HG03571 (cell line): Measurements from ENCODE around the gene GNAO1.

Source experiments
- ATAC-seq: cut with Tn5 transposase; IDR thresholded peaks from one replicate; pipeline ENCODE4 v1.9.1; 2021; ENCODE audit not compliant: unreplicated experiment

Gene GNAO1

GRCh38 chr16:56238188-56238587 lies 46.9 kb downstream of the GNAO1 start:
- no peak for ATAC-seq

- ATAC-seq = no peak
Measured at GRCh38 chr16:56241596-56241995, 50.3 kb downstream of the GNAO1 start.

- ATAC-seq = no peak
Measured at GRCh38 chr16:56242740-56243139, 51.5 kb downstream of the GNAO1 start.

- ATAC-seq = no peak
Measured at GRCh38 chr16:56244612-56245011, 53.3 kb downstream of the GNAO1 start.

GRCh38 chr16:56245197-56245596 lies 53.9 kb downstream of the GNAO1 start:
- ATAC-seq = no peak

GRCh38 chr16:56246051-56246817 lies 54.9 kb downstream of the GNAO1 start:
- ATAC-seq = no peak

GRCh38 chr16:56247018-56247417 lies 55.7 kb downstream of the GNAO1 start:
- ATAC-seq = no peak

GRCh38 chr16:56247808-56248207 lies 56.5 kb downstream of the GNAO1 start:
- no peak for ATAC-seq

GRCh38 chr16:56252835-56253234 lies 61.5 kb downstream of the GNAO1 start:
- no peak for ATAC-seq

- ATAC-seq = no peak
Measured at GRCh38 chr16:56255904-56256303, 64.6 kb downstream of the GNAO1 start.

- ATAC-seq = no peak
Measured at GRCh38 chr16:56257239-56257638, 66.0 kb downstream of the GNAO1 start.

- ATAC-seq = no peak
Measured at GRCh38 chr16:56257666-56258342, 66.5 kb downstream of the GNAO1 start.

GRCh38 chr16:56258508-56259424 lies 67.5 kb downstream of the GNAO1 start:
- no peak for ATAC-seq

- no peak for ATAC-seq
Measured at GRCh38 chr16:56259425-56259779, 68.1 kb downstream of the GNAO1 start.

GRCh38 chr16:56260378-56261160 lies 69.3 kb downstream of the GNAO1 start:
- ATAC-seq = no peak

GRCh38 chr16:56261656-56262055 lies 70.4 kb downstream of the GNAO1 start:
- ATAC-seq = no peak

- no peak for ATAC-seq
Measured at GRCh38 chr16:56262148-56262547, 70.9 kb downstream of the GNAO1 start.

GRCh38 chr16:56262551-56263245 lies 71.4 kb downstream of the GNAO1 start:
- no peak for ATAC-seq

- ATAC-seq = no peak
Measured at GRCh38 chr16:56263711-56264608, 72.7 kb downstream of the GNAO1 start.
